Neural progenitor cell (in vitro differentiated cells): ENCODE measurements around the gene TBC1D14. TPM values are rescaled to one million over a fixed set of nuclear protein-coding genes. Genes with fewer than 3 reads are reported as not detected.

Source experiments
- DNase-seq: peaks from one replicate; pipeline ENCODE4 v3.0.0-alpha.2; 2016; ENCODE audit warnings: low spot score
- H2AFZ ChIP-seq: fragments of 200-600 bp; sonication (generic); replicated peaks from 2 replicates; pipeline ENCODE4 v1.6.1; 2016; ENCODE audit warnings: antibody characterized with exemption
- H3F3A ChIP-seq: fragments of 200-600 bp; sonication (generic); 2 replicates; pipeline ENCODE4 v1.6.1; 2016; ENCODE audit warnings: antibody characterized with exemption, low read depth
- H3K27ac ChIP-seq: fragments of 200-600 bp; sonication (generic); 2 replicates; pipeline ENCODE4 v1.5.1; 2016; ENCODE audit warnings: mild to moderate bottlenecking
- H3K27me3 ChIP-seq: fragments of 200-600 bp; sonication (generic); 2 replicates; pipeline ENCODE4 v1.6.1; 2016; ENCODE audit warnings: mild to moderate bottlenecking, moderate library complexity
- H3K36me3 ChIP-seq: fragments of 200-600 bp; sonication (generic); 2 replicates; pipeline ENCODE4 v1.5.1; 2016
- H3K4me1 ChIP-seq: fragments of 200-600 bp; sonication (generic); 2 replicates; pipeline ENCODE4 v1.6.1; 2016; ENCODE audit warnings: mixed run types
- H3K4me2 ChIP-seq: fragments of 200-600 bp; sonication (generic); 2 replicates; pipeline ENCODE4 v1.6.1; 2016
- H3K4me3 ChIP-seq: fragments of 200-600 bp; sonication (generic); 2 replicates; pipeline ENCODE4 v1.5.1; 2016
- H3K79me2 ChIP-seq: fragments of 200-600 bp; sonication (generic); 2 replicates; pipeline ENCODE4 v1.6.1; 2016; ENCODE audit warnings: low read depth
- H3K9ac ChIP-seq: fragments of 200-600 bp; sonication (generic); 2 replicates; pipeline ENCODE4 v1.6.1; 2016
- H3K9me3 ChIP-seq: fragments of 200-600 bp; sonication (generic); 2 replicates; pipeline ENCODE4 v1.5.1; 2016; ENCODE audit warnings: low read depth
- H4K20me1 ChIP-seq: fragments of 200-600 bp; sonication (generic); 2 replicates; pipeline ENCODE4 v1.6.1; 2016; ENCODE audit warnings: low read depth
- H3K27ac Mint-ChIP-seq: 3 replicates; pipeline ENCODE4 v1.8.0; 2021; ENCODE audit warnings: mixed read lengths
- H3K27me3 Mint-ChIP-seq: 2 replicates; pipeline ENCODE4 v1.8.0; 2022; ENCODE audit warnings: low read depth, mild to moderate bottlenecking, inconsistent platforms, moderate library complexity, mixed read lengths; ENCODE audit not compliant: insufficient read depth
- H3K36me3 Mint-ChIP-seq: 3 replicates; pipeline ENCODE4 v1.8.0; 2021; ENCODE audit warnings: mixed read lengths
- H3K4me1 Mint-ChIP-seq: 3 replicates; pipeline ENCODE4 v1.8.0; 2021; ENCODE audit warnings: mixed read lengths
- H3K4me3 Mint-ChIP-seq: 3 replicates; pipeline ENCODE4 v1.8.0; 2021; ENCODE audit warnings: mild to moderate bottlenecking, moderate library complexity, mixed read lengths
- H3K9me3 Mint-ChIP-seq: 3 replicates; pipeline ENCODE4 v1.8.0; 2020; ENCODE audit warnings: mixed read lengths
- CTCF ChIP-seq: fragments of 200-600 bp; sonication (generic); IDR thresholded peaks from 2 replicates; pipeline ENCODE4 v1.5.1; 2017; ENCODE audit warnings: antibody characterized with exemption, mild to moderate bottlenecking
- EZH2 ChIP-seq: fragments of 200-600 bp; sonication (generic); IDR thresholded peaks from 2 replicates; pipeline ENCODE4 v1.6.1; 2017; ENCODE audit warnings: antibody characterized with exemption, mild to moderate bottlenecking, moderate library complexity
- EZH2phosphoT487 ChIP-seq: fragments of 200-600 bp; sonication (generic); IDR thresholded peaks from 2 replicates; pipeline ENCODE4 v1.6.1; 2017; ENCODE audit warnings: antibody characterized with exemption
- total RNA-seq: library from RNA; depleted of rRNA; stranded (reverse); fragments of >200 nt; gene quantifications from 2 replicates; pipeline ENCODE4 v1.2.3, GENCODE V29; 2015; ENCODE audit warnings: low replicate concordance

TBC1D14 gene
- total RNA-seq, 1 donor from 2014 or later = 47.9 TPM

DNA sequence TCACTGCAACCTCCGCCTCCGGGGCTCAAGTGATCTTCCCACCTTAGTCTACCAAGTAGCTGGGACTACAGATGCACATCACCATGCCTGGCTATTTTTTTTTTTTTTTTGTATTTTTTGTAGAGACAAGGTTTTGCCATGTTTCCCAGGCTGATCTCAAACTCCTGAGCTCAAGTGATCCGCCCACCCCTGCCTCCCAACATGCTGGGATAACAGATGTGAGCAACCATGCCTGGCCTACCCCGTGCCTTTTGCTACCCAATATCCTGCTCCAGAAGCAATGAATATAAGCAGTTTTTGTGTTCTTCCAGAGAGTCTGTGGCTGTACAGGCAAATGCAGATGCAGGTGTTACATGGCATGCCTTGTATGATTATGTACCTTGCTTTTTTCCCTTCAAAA lies 50.5 kb downstream of the TBC1D14 start:
- no peaks in the 10 kb centered on the region for H3K9me3 ChIP-seq
- no peak overlapping the region for H3K27ac ChIP-seq
- TF ChIP-seq CTCF (no peak), EZH2phosphoT487 (no peak), EZH2 (no peak)
- H3K27me3 ChIP-seq = no peaks in the 10 kb centered on the region
- H3K9me3 Mint-ChIP-seq = no peaks in the 10 kb centered on the region
- peaks cover 91% of the 10 kb centered on the region for H4K20me1 ChIP-seq
- H3K9ac ChIP-seq = no peak overlapping the region
- H2AFZ ChIP-seq = no peak overlapping the region
- H3K4me1 Mint-ChIP-seq = peaks cover 54% of the 10 kb centered on the region
- no peak overlapping the region for H3K4me3 Mint-ChIP-seq
- no peaks in the 10 kb centered on the region for H3K36me3 Mint-ChIP-seq
- no peak overlapping the region for H3K4me3 ChIP-seq
- H3K4me2 ChIP-seq = no peak overlapping the region
- H3F3A ChIP-seq = peaks cover 32% of the 10 kb centered on the region
- peaks cover 47% of the 10 kb centered on the region for H3K4me1 ChIP-seq
- H3K79me2 ChIP-seq = peaks cover 87% of the 10 kb centered on the region
- H3K27me3 Mint-ChIP-seq = peaks cover 3% of the 10 kb centered on the region
- no peaks in the 10 kb centered on the region for H3K36me3 ChIP-seq
- DNase-seq = no peak
- no peak overlapping the region for H3K27ac Mint-ChIP-seq

GRCh38 chr4:6960628-6961412 lies 51.2 kb downstream of the TBC1D14 start:
- Mint-ChIP-seq H3K27me3 (peaks cover 3% of the 10 kb centered on the region), H3K27ac (no peak overlapping the region), H3K9me3 (no peaks in the 10 kb centered on the region), H3K4me1 (peaks cover 51% of the 10 kb centered on the region), H3K4me3 (no peak overlapping the region), H3K36me3 (no peaks in the 10 kb centered on the region)
- no peak overlapping the region for H3K4me2 ChIP-seq
- no peak overlapping the region for H2AFZ ChIP-seq
- H3K4me1 ChIP-seq = peaks cover 42% of the 10 kb centered on the region
- peaks cover 88% of the 10 kb centered on the region for H3K79me2 ChIP-seq
- H3K27me3 ChIP-seq = no peaks in the 10 kb centered on the region
- H3K4me3 ChIP-seq = no peak overlapping the region
- H3K36me3 ChIP-seq = no peaks in the 10 kb centered on the region
- H3K9ac ChIP-seq = no peak overlapping the region
- no peak for DNase-seq
- H3F3A ChIP-seq = peaks cover 26% of the 10 kb centered on the region
- no peak overlapping the region for H3K27ac ChIP-seq
- H3K9me3 ChIP-seq = no peaks in the 10 kb centered on the region
- H4K20me1 ChIP-seq = peaks cover 91% of the 10 kb centered on the region
- TF ChIP-seq EZH2phosphoT487 (no peak), EZH2 (no peak), CTCF (no peak)

DNA sequence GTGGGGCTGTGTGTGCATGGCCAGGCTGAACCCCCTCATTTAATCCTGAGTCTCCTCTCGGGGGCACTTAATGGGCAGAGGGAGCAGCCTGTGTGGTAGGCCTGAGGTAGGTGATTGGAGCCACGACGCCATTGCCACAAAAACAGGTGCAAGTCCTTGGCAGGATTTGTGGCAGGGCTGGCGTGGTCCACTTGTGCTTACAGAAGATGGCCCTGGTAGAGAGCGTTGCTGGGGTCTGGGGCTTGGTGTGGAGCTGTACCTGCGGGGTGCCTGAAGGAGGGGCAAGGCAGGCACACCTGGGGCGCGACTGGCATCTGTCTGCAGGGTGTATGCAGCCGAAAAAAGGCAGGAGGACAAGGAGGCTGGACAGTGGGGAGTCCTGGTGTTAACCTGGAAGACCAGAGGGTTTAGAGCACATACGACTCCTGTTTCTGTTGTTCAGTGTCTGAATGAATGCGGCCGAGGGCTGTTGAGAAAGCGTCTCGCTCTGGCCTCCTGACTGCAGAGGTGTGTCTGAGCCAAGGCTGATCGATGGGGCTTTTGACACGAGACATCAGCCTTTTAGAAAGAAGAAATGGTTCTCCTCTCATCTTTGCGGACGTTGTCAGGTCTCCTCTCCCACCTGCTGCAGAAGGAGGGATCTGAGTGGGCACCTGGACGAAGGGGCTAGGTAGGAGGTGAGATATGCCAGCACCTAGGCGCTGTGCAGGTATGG lies 52.0 kb downstream of the TBC1D14 start:
- Histone ChIP-seq H2AFZ (no peak overlapping the region), H3F3A (peaks cover 26% of the 10 kb centered on the region), H4K20me1 (peaks cover 91% of the 10 kb centered on the region), H3K4me3 (peak overlapping the region; percentile 26), H3K36me3 (no peaks in the 10 kb centered on the region), H3K9ac (no peak overlapping the region), H3K4me1 (peaks cover 44% of the 10 kb centered on the region), H3K27ac (no peak overlapping the region), H3K79me2 (peaks cover 88% of the 10 kb centered on the region), H3K27me3 (no peaks in the 10 kb centered on the region), H3K9me3 (no peaks in the 10 kb centered on the region), H3K4me2 (peak overlapping the region; percentile 78)
- peak overlapping the region; percentile 73 for H3K27ac Mint-ChIP-seq
- no peaks in the 10 kb centered on the region for H3K36me3 Mint-ChIP-seq
- peaks cover 3% of the 10 kb centered on the region for H3K27me3 Mint-ChIP-seq
- no peak for TF ChIP-seq CTCF
- no peak for TF ChIP-seq EZH2phosphoT487
- no peak for TF ChIP-seq EZH2
- peaks cover 51% of the 10 kb centered on the region for H3K4me1 Mint-ChIP-seq
- no peaks in the 10 kb centered on the region for H3K9me3 Mint-ChIP-seq
- DNase-seq = peak; percentile 36
- H3K4me3 Mint-ChIP-seq = peak overlapping the region; percentile 67
